ENCODE results near the gene DZANK1.

The DZANK1 gene

DNA sequence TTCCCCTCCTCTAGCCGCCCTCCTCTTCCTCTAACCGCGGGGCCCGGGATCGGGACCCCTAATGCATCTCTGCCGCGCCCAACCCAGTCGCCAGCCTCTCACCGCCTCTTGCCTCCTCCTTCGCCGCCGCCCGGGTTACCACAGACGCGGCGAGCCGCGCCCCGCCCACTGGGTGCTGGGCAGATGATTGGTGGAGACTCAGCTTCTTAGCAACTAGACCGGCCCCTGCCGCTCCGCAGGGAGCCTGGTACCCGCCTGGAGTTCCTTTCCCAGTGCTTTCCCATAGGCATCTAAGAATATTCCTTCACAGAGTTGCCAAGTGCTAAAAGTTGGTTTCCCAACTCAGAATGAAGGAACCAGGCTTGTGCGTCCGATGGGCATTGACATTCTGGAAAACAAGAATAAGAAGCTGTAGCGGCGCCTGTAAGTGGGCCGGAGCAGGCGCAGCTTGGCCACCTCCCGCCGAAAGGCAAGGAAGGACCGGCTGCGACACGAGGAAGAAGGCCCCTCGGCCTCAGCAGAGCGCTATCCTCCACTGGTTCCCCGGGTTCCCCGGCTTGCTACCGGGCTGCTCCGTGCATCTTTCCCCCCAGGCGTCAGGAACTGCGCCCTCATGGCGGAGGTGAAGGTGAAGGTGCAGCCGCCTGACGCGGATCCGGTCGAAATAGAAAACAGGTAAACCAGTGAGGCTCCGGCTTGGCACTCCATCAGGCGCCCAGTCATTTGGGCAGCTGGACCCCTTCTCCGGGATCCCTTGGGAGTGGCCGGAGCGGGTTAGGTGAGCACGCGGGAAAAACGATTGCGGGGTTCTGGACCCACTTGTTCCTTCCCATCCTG lies at the start of gene DZANK1, which contains the start of gene POLR3F:
Gene DZANK1 (minus strand): TSS at position 137 of the 837 bp plus-strand sequence. CDS start 1,672 bp downstream, outside the sequence.
Gene POLR3F (plus strand): TSS at position 497 of the 837 bp plus-strand sequence. CDS start 117 bp downstream, at position 614.
- H3K36me3 ChIP-seq (ENCODE audit: control insufficient read depth in 2 of 2, insufficient read depth in 1 of 2, low read length in 2 of 2) = peaks cover 3 to 35% of the 10 kb centered on the region in 2 experiments; a peak in 2 of 3 replicates
- no peaks in the 10 kb centered on the region for H3K9me3 ChIP-seq (ENCODE audit: control insufficient read depth, insufficient read depth, low read depth, low read length)
- POLR2A ChIA-PET = interaction anchor here (0.9 to 3.0 kb wide), 11 partner anchors 13 to 499 kb away, joined by 3 to 42 read pairs (median 5); partner anchors contain the start of genes OVOL2, RBBP9, SEC23B and SMIM26
- peak within 1 kb of the TSS; percentile 85 for H3K27ac ChIP-seq (ENCODE audit: extremely low read depth, low read depth, low read length)
- H3K4me3 ChIP-seq (ENCODE audit: low read depth, low read length) = peak within 1 kb of the TSS; percentile 99
- CTCF ChIA-PET = interaction anchor here (0.6 kb wide), 1 partner anchor 60 kb away, joined by 6 read pairs; no protein-coding TSS in a partner anchor
- peaks cover 4% of the 10 kb centered on the region; the same call in 1 of the 2 replicates for H3K4me1 ChIP-seq (ENCODE audit: control insufficient read depth, insufficient read depth, low read length)
- TF ChIP-seq ZNF488 (tag by site-specific recombination; IDR thresholded peaks at IDR 0.05) (no peak), IKZF3 (tag by site-specific recombination; IDR thresholded peaks at IDR 0.05) (peak; percentile 100), ZNF324 (tag by site-specific recombination; IDR thresholded peaks at IDR 0.05) (peak; percentile 86; the same call in 1 of the 2 replicates), ZNF449 (tag by site-specific recombination; IDR thresholded peaks at IDR 0.05) (peak; percentile 99), HIC1 (tag by site-specific recombination; IDR thresholded peaks at IDR 0.05) (peak; percentile 53; the same call in 1 of the 2 replicates), KLF10 (tag by site-specific recombination; IDR thresholded peaks at IDR 0.05) (peak; percentile 98), SP2 (tag by site-specific recombination; IDR thresholded peaks at IDR 0.05) (peak; percentile 97), ZNF155 (tag by site-specific recombination; IDR thresholded peaks at IDR 0.05) (no peak), KLF9 (tag by site-specific recombination; IDR thresholded peaks at IDR 0.05; ENCODE audit: low read depth) (peak; percentile 87), ZBTB26 (tag by site-specific recombination; optimal IDR thresholded peaks at IDR 0.05) (peak; percentile 27), ZNF629 (tag by site-specific recombination; IDR thresholded peaks at IDR 0.05) (peak; percentile 68), INSM2 (tag by site-specific recombination; IDR thresholded peaks at IDR 0.05) (0 out of 2 replicates have a peak, but pooled peaks have one; percentile 54), ZBTB48 (tag by site-specific recombination; IDR thresholded peaks at IDR 0.05) (peak; percentile 27; the same call in 1 of the 2 replicates), ZNF76 (tag by site-specific recombination; IDR thresholded peaks at IDR 0.05; ENCODE audit: borderline replicate concordance, low read depth) (peak; percentile 66), ZBTB8A (tag by site-specific recombination; IDR thresholded peaks at IDR 0.05) (peak; percentile 64; the same call in 1 of the 2 replicates), OSR2 (tag by site-specific recombination; IDR thresholded peaks at IDR 0.05) (no peak; the same call in 1 of the 2 replicates), ZBTB20 (tag by site-specific recombination; IDR thresholded peaks at IDR 0.05) (peak; percentile 98), ZSCAN30 (tag by site-specific recombination; IDR thresholded peaks at IDR 0.05) (peak; percentile 90)
- TF ChIP-seq, protein P1, sequence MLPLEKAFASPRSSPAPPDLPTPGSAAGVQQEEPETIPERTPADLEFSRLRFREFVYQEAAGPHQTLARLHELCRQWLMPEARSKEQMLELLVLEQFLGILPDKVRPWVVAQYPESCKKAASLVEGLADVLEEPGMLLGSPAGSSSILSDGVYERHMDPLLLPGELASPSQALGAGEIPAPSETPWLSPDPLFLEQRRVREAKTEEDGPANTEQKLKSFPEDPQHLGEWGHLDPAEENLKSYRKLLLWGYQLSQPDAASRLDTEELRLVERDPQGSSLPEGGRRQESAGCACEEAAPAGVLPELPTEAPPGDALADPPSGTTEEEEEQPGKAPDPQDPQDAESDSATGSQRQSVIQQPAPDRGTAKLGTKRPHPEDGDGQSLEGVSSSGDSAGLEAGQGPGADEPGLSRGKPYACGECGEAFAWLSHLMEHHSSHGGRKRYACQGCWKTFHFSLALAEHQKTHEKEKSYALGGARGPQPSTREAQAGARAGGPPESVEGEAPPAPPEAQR (tag by site-specific recombination; IDR thresholded peaks at IDR 0.05) = 0 out of 2 replicates have a peak, but pooled peaks have one; percentile 66
- TF ChIP-seq, protein P2, sequence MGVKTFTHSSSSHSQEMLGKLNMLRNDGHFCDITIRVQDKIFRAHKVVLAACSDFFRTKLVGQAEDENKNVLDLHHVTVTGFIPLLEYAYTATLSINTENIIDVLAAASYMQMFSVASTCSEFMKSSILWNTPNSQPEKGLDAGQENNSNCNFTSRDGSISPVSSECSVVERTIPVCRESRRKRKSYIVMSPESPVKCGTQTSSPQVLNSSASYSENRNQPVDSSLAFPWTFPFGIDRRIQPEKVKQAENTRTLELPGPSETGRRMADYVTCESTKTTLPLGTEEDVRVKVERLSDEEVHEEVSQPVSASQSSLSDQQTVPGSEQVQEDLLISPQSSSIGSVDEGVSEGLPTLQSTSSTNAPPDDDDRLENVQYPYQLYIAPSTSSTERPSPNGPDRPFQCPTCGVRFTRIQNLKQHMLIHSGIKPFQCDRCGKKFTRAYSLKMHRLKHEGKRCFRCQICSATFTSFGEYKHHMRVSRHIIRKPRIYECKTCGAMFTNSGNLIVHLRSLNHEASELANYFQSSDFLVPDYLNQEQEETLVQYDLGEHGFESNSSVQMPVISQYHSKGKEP (tag by site-specific recombination; IDR thresholded peaks at IDR 0.05) = peak; percentile 81; the same call in 1 of the 2 replicates
- TF ChIP-seq, protein P3, sequence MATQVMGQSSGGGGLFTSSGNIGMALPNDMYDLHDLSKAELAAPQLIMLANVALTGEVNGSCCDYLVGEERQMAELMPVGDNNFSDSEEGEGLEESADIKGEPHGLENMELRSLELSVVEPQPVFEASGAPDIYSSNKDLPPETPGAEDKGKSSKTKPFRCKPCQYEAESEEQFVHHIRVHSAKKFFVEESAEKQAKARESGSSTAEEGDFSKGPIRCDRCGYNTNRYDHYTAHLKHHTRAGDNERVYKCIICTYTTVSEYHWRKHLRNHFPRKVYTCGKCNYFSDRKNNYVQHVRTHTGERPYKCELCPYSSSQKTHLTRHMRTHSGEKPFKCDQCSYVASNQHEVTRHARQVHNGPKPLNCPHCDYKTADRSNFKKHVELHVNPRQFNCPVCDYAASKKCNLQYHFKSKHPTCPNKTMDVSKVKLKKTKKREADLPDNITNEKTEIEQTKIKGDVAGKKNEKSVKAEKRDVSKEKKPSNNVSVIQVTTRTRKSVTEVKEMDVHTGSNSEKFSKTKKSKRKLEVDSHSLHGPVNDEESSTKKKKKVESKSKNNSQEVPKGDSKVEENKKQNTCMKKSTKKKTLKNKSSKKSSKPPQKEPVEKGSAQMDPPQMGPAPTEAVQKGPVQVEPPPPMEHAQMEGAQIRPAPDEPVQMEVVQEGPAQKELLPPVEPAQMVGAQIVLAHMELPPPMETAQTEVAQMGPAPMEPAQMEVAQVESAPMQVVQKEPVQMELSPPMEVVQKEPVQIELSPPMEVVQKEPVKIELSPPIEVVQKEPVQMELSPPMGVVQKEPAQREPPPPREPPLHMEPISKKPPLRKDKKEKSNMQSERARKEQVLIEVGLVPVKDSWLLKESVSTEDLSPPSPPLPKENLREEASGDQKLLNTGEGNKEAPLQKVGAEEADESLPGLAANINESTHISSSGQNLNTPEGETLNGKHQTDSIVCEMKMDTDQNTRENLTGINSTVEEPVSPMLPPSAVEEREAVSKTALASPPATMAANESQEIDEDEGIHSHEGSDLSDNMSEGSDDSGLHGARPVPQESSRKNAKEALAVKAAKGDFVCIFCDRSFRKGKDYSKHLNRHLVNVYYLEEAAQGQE (tag by site-specific recombination; IDR thresholded peaks at IDR 0.05) = peak; percentile 62; the same call in 1 of the 2 replicates

Data from HEK293 (cell line).